GM13976 (cell line): ENCODE measurements around the gene SLC35G3.
"Not testable (repeated sequence)": the region's sequence is repeated elsewhere in the genome, so short reads cannot be mapped to it uniquely, and the experiment has no call there.

Experiments used
- DNase-seq: peaks from one replicate; pipeline ENCODE4 v3.0.0; 2012; ENCODE audit warnings: low spot score
- CTCF ChIP-seq: IDR thresholded peaks from 2 replicates; pipeline ENCODE4 v1.5.1; 2012; ENCODE audit warnings: borderline replicate concordance, mild to moderate bottlenecking; ENCODE audit not compliant: insufficient read depth; ENCODE audit errors: extremely low read depth, missing control alignments, control extremely low read depth
- in situ Hi-C: fragments of 300-500 bp; cut with MboI; formaldehyde crosslinking; loops from one replicate; pipeline ENCODE4 v1.12.0; 2022; ENCODE audit warnings: low sequenced_read_pairs, mixed read lengths, inconsistent platforms; ENCODE audit not compliant: unreplicated experiment

SLC35G3 gene

GRCh38 chr17:35174835-35175334 is 19.3 kb downstream of the SLC35G3 start:
- in situ Hi-C loops = loop anchor here (25.0 kb wide), 1 partner anchor 562 kb away; the partner anchor contains the start of gene RASL10B
- no peak for DNase-seq
- TF ChIP-seq CTCF = no peak

DNA sequence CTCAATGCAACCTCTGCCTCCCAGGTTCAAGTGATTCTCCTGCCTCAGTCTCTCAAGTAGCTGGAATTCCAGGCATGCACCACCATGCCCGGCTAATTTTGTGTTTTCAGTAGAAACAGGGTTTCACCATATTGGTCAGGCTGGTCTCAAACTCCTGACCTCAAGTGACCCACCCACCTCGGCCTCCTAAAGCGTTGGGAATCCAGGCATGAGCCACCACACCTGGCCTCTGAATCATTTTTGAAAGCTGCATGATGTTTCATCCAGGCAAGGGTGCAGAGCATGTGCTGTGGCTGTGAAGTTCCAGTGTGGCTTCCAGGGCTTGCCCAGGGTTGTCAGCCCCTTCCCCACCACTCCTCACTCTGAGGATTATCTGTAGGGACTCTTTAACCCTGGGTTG is 21.9 kb downstream of the SLC35G3 start:
- in situ Hi-C loops = loop anchor here (25.0 kb wide), 1 partner anchor 565 kb away; the partner anchor contains the start of gene RASL10B

GRCh38 chr17:35171834-35172233 is 22.4 kb downstream of the SLC35G3 start:
- in situ Hi-C loops = loop anchor here (25.0 kb wide), 1 partner anchor 565 kb away; the partner anchor contains the start of gene RASL10B
- no peak for TF ChIP-seq CTCF
- no peak for DNase-seq

More for the DNA sequence above, 21.9 kb downstream of the SLC35G3 start:
- DNase-seq = not testable (repeated sequence)

DNA sequence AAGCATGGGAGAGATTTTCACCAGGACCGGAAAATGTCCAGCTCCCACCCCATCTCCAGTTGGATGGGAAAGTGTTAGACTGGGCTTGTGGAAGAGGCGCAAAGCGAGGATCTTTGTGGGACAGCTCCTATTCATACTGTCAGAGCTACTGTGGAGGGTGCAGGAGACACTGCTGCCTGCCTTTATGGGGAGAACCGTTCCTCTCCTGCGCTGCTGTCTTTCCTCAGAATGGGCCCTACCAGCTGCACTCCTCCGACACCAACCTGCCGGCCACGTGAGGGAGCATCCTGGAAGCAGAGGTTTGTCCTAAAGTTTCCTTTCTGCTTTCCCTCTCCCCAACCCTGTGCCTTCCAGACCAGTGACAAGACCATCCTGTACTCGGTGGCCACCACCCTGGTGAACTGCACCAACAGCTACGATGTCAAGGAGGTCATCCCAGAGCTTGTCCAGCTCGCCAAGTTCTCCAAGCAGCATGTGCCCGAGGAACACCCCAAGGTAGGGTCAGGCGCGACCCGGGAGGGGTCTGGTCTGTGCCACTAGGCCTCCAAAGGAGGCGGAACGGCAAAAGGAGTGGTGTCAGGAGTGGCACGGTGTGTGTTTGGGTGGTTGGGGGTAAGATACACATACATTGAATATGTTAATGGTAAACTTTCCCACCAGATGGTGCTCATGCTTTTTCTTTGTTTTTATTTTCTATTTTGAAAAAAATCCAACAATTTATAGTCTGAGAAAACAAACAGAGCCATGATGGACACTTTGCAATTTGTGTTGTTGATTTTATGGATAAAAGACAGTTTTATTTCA is 23.0 kb downstream of the SLC35G3 start:
- no peak for TF ChIP-seq CTCF
- in situ Hi-C loops = loop anchor here (25.0 kb wide), 1 partner anchor 566 kb away; the partner anchor contains the start of gene RASL10B
- DNase-seq = peak; percentile 63

DNA sequence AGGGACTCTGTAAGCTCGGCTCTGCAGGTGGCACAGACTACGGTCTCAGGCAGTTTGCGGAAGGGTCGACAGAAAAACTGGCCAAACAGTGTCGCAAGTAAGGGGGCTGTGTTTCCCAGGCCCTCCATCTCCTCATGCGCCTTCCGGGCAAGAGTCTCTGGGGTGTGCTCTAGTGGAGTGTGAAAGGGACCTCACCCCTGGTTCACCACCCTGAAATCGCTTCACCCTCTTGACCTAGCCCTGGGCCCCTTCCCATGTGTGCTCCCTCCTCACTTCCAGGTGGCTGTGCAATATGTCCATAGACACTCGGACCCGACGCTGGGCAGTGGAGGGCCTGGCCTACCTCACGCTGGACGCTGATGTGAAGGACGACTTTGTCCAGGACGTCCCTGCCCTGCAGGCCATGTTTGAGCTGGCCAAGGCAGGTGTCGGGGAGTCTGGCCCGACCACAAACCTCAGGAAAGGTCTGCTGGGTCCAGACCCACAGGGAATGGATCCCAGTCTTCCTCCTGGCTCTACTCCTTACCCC is 24.3 kb downstream of the SLC35G3 start:
- DNase-seq = no peak
- no peak for TF ChIP-seq CTCF
- in situ Hi-C loops = loop anchor here (25.0 kb wide), 1 partner anchor 567 kb away; the partner anchor contains the start of gene RASL10B

GRCh38 chr17:35167666-35168065 is 26.5 kb downstream of the SLC35G3 start:
- in situ Hi-C loops = loop anchor here (25.0 kb wide), 1 partner anchor 570 kb away; the partner anchor contains the start of gene RASL10B
- no peak for DNase-seq
- TF ChIP-seq CTCF = no peak
